GM21360 (cell line): ENCODE data around the gene SOX13.

Source experiments
- ATAC-seq: cut with Tn5 transposase; IDR thresholded peaks from one replicate; pipeline ENCODE4 v1.9.1; 2021; ENCODE audit warnings: mild to moderate bottlenecking, moderate library complexity; ENCODE audit not compliant: unreplicated experiment

SOX13 gene

DNA sequence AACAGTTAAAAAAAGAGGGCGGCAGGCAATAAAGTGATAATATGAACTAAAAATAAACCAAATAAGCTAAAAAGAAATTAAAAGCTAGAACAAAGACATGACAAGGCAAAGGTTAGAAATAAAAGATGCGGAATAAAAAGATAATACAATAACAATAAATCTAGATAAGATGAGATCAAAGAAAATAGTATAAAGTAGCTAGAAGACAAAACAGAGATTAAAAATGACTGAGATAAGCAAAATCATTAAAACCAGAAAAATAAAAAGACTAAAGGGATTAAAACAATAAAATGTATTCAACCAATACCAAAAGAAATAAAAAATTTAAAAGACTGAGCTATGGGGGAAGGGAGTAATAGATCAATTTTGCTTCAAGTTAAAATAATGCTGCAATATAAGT lies 10.8 kb upstream of the SOX13 start:
- no peak for ATAC-seq

DNA sequence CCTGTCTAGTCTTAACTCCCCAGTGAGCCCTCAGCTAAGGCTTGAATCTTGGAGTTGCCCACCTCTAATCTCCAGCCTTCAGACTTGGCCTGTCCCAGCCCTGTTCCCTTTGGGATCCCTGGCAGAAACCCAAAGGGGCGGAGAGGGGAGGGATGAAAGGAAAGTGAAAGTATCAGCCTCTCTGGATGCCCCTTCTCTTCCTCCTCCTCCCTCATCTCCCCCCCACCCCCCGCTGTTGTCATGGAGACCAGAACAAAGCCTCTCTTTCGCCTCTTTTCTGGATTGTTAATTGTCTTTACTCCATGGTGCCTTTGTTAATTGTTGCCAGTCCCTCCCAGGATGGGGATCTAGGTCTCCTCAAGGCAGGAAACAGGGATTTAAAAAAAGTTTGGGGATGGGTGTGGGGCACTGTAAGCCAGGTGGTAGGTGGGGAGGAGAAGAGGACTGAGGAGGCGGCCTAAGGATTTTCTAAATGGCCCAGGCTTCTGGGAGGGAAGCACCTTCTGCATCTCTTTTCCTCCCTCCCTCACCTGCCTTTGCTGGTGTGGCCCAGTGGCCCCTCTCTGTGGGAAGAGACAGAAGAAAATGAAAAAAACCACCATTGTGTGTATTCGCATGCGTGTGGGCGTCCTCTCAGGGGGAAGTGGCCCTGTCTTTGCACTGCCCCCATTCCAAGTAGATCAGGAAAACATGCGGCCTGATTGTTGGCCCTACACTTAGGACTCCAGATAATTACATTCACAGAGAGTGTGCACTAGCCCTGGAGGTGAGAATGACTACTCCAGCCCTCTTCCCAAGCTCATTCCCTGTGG lies 7.5 kb upstream of the SOX13 start:
- ATAC-seq, result no peak

DNA sequence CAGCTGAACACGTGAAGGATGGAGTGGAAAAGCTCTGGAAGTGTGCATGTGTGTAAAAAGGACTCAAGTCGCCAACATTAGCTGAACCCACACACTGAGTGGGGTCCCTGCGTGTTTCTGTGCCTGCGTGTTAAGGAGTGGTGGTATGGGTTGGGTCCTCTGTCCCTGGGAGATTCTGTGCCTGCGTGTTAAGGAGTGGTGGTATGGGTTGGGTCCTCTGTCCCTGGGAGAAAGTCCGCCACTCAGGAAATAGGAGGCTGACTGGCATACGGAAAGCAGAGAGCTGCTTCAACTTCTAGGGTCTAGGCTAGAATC lies 7.0 kb upstream of the SOX13 start:
- no peak for ATAC-seq

DNA sequence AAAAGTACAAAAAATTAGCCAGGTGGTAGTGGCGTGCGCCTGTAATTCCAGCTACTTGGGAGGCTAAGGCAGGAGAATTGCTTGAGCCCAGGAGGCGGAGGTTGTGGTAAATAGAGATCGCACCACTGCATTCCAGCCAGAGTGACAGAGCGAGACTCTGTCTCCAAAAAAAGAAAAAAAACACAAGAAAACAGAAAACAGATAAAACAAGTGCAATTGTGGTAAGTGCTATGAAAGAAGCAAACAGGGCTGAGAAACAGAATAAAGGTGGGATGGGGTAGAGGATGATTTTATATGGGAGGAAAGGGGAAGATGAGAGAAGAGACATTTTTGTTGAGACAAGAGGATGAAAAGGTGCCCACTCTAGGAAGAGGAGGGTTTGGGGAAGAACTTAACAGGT lies 5.0 kb upstream of the SOX13 start:
- no peak for ATAC-seq

DNA sequence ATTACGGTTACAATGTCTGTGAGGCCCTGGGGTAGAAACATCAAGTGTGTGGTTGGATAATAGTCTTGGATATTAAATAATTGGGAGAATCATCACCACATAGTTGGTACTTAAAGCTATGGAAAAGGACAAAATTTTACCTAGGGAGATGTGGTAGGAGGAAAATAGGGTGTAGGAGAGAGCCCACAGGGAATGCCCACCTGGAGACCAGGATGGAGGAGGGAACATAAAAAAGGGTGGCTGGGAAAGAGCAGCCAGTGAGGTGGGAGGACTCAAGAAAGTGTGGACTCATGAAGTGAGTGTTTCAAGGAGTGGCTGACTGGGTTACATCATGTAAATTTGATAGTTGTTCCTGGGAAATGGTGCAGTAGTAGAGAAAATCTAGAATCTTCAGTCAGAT lies 3.0 kb upstream of the SOX13 start:
- ATAC-seq, result no peak

DNA sequence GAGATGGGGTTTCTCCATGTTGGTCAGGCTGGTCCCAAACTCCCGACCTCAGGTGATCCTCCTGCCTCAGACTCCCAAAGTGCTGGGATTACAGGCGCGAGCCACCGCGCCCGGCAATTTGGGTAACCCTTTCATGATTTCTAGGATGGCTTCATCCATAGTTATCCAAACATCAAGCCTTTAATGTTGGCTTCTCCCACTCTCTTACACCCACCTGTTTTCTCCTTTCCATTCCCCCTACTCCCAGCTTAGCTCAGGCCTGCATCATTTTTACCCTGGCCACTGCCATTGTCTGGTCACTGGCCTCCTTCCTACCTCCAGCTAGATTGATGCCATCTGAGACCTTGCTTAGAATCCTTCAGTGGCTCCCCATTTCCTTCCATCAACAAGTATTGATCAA lies 2.0 kb upstream of the SOX13 start:
- no peak for ATAC-seq

DNA sequence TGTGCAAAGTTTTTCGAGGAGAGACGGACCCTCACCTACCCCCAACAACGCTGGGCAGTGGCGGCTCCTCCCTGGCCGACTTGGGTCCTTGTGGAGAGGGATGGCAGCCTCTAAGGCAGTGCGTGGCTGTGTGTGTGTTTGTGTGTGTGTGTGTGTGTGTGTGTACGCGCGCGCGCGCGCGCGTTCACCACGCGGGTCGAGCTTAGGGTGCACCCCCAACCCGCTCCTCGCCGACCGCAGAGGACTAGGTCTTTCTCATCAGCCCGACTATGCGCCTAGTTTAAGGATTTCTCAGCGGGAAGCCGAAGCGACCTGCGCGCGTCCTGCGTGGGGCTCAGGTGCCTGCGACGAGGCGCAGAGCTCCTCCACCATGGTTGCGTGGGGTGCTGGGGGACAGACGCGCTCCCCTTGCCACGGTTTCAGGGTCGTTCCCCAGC lies 940 bp downstream of the SOX13 start:
- ATAC-seq, result no peak

DNA sequence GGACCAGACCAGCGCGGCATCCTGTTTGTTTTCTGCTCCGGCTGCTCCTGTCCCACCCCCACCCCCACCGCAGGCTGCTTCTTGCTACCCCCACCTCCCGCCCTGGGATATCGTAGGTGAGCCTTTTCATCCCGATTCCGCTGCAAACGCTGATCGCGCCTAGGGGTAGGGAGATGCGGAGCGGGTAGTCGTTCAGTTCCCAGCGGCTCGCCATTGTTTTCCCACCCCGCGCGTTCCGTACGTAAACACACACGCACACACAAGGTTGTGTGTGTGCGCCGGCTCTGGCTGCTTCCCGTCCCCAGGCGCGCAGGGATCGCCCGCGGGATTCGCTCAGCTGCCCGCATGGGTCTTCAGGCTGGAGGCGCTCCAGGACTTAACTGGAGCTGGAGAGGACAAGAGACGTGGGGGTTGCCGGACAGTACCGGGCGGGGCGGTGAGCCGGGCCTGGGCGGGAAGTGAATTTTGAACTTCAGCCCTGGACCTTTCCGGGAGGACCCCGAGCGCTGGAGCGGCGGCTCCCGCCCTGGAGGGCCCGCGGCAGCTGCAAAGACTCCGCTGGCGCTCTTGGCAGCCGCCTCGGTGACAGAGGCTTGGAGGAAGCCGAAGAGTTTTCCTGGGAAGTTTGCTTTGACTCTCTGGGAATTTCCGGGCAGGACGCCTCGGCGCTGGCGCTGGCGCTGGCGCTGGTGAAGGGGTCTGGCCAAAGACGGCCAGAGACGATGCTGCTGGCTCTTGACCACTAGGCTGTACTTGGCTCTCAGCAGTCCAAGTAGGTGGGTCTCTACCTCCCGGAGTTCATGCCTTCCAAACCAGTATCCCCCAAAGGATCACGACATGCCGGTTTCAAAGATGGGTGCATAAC lies 1.6 kb downstream of the SOX13 start:
- ATAC-seq, result no peak

DNA sequence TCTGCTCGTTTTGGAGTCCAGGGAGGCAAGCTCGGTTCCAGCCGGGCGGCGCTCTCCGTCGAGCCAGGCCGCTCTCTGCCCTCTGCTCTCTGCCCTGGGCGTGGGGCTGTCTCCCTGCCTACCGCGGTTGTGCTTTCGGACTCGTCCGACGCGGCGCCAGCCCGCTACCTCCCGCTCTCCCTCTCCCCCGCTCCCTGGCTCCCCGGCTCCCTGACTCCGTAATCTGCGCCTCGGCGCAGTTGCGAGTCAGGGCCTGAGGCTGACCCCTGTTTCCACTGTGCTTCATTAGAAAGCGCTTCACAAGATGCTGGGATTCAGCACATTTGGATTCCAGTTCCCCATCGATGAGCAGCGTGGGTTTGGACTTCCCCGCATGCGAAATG lies 2.2 kb downstream of the SOX13 start:
- ATAC-seq, result no peak

DNA sequence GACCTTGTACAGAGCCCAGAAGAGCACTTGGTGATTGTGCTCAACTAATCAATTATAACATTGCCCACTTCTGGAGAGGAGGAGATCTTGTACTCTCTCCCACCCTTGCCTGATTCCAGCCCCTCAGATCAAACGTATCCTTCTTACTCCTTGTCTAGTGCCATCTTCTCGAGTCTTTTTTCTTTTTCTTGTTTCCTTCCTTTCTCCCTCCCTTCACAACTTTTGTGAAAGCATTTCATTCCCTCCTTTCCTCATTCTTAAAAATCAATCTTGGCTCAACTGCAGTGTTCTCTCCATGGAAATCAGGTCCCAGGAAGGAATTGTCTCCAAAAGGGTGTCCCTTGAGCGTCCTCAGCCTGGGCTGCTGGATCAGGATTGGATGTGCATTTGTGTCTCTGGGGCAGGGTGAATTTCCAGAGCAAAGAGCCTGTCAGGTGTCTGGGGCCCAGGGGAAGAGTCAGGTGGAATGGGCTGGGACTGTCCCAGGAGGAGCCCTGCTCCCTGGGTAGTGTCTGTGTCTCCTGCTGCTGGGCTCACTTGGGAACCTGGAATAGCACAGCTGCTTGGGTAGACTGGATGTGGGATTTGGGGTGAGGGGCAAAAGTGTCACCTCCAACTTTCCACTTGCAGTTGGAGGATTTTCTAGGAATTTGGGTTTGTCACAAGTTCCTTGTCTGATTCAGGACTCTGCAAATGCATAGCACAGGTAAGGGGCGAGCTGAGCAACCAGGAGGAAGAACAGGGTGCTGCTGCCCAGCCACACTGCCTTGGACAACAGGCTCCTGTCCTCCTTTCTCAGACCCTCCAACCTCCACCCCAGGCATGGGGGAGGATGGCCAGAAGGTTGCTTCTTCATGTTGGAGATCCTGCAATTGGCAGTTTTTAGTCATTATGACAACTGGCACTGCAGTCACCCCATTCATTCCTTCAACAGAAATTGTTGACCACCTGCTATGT lies 3.3 kb downstream of the SOX13 start:
- no peak for ATAC-seq

DNA sequence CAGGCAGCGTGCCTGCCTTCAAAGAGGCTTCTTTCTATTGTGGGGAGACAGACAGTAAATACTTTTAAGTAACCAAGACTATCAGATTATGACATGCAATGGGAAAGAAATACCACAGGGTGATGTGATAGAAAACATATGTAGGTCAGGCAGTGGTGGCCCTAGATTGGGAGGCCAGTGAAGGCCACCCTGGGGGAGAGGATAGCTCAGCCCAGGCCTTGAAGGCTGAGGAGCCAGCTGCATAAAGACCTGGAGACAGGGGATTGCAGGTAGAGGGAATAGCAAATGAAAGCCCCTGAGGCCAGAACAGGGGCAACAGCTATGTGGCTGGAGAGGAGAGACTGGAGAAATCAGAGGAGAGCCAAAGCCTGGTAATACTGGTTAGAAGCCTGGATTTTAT lies 4.0 kb downstream of the SOX13 start:
- no peak for ATAC-seq

DNA sequence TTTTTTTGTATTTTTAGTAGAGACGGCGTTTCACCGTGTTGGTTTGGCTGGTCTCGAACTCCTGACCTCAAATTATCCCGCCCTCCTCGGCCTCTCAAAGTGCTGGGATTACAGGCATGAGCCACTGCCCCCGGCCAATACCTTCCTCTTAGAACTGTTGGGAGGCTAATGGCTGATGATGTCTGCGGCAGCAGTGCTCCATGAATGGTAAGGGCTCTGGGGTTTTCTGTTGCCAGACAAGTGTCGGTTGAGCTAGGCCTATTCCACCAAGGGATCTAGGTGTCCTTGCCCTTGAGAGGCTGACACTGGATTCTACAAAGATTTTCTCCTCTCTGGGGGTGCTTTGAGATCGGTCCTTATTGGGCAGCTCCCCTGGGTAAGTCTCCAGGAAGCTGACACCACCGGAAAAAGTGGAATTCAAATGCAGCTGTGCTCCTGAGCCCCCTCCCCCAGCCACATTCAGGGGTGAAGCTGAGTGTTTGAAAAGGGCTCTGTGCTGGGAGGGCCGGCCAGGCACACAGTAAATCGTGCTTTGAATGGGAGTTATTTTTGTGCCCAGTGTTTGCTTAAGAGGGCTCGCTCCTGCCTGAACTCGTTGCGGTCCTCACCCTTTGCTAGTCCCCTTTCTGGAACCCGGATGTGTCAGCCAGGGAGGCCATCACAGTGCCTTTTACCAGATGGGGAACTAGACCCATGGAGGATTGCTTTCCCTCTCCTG lies 5.2 kb downstream of the SOX13 start:
- no peak for ATAC-seq

DNA sequence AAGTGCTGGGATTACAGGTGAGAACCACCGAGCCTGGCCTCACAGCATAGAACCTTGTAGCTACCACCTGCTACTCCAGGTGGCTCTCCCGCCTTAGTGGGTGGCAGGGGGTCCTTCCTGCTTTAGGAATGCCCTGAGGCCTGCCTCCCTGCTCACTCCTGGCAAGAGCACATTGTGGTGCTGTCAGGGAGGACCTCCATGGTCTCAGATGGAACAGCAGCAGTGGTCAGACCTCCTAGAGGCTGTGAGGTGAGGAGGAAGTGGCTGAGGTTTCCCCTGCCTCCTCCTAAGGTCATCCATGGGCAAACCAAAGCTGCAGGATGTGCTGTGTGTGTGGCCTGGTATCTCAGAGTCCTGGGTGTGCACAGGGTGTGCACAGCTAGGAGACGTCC lies 6.7 kb downstream of the SOX13 start:
- ATAC-seq, result no peak

DNA sequence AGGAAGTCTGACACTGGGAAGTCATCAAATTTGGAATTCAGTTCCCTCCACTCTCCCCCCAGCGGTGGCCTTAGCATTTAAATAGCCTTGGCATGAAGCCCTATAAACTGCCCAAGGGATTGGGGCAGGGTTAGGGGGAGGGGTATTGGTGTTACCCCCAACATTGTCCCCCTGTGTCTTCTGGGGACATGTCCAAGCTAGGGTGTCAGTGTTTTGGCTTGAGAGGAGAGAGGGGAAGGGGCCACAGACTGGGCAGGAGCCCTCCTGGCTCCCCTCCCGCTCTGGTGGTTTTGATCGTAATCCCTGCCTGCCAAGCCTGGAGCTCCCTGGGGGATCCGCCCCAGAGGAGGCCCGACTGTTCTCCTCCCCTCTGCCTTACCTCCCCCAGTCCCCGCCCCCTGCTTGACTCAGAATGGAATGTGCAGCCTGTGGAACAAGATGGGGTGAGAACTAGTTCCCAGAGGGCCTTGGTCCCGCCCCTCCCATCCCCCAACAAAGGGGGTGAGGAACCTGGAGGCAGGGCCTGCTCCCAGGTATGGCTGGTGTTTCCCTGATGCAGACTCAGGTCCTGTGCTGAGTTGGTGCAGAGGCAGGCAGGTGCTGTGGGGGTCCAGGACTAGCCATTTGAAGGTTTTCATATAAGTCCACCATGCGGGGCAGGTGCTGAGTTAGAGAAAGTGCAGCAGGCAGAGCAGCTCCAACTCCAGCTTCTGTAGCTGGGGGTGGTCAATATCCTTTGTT lies 7.4 kb downstream of the SOX13 start:
- no peak for ATAC-seq

DNA sequence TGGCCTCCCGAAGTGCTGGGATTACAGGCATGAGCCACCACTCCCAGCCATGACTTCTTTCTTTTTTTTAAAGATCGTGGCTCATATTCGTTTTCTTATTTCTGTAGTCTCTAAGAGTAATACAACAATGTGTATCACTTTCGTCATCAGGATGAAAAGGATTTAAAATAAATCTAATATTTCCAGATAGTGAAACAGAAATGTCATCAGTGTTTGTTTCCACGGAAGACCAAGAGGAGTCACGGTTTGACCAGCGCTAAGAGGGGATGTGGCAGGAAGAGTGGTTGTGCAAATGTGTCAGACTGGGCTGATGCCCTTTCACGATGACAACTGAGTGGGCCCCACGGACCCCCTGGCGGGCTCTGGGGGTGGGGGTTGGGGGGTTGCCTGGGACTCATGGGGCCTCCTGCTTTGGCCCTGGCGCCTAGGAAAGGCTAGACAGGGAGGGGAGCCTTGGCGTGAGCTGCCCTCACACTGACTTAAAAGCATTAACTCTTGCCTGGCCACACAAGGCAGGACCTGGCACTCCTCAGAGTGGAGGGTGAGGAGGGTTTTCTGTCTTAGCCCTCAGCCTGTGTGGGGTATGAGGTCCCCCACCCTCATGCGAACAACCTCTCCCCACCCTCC lies 8.4 kb downstream of the SOX13 start:
- ATAC-seq, result no peak

DNA sequence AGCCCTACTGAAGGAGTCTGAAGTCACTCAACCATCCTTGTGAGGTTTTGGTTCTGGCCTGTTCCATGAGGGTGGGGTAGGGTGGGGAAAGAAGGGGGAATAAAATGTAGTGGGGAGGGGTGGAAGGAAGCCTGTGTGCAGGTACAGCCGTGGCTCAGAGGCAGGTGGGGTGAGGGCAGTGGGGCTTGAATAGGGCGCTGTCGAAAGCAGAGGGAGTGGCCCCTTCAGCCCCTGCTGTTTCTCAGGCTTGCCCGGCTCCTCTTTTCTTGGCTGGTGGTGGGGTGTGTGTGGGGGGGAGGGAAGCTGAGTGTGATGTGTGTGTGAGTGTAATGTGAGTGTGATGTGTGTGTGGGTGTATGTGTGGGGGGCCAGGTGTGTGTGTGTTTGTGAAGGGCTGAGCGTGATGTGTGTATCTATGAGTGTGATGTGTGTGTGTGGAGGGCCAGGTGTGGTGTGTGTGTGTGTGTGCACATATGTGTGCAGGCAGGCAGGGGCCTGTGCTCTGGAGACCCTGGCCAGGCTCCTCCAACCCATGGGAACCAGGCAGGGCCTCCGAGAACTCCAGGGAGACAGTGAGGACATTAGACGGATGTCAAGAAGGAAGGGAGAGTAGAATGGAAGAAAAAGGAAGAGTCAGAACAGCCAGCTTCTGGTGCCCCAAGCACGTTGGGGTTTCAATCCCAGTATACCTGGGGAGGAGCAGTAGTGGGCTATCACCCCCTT lies 9.0 kb downstream of the SOX13 start:
- no peak for ATAC-seq

DNA sequence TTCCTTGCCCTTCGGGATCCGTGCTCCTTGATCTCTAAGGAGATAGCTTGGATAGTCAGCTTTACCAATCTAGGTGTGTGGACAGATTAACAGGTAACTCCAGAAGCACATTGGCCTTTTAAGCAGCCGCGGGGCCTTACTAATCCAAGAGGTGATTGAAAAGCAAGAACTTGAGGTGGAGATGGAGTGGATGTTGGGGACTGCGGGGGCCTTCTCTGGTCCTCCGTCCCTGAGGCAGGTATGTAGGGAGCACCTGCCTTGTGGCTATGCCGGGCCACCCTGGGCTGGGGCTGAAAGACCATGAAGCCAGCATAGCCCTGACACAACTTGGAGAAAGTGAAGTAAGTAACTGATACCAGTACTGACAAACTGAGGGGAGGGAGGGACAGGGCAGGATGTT lies 10.6 kb downstream of the SOX13 start:
- ATAC-seq, result no peak

DNA sequence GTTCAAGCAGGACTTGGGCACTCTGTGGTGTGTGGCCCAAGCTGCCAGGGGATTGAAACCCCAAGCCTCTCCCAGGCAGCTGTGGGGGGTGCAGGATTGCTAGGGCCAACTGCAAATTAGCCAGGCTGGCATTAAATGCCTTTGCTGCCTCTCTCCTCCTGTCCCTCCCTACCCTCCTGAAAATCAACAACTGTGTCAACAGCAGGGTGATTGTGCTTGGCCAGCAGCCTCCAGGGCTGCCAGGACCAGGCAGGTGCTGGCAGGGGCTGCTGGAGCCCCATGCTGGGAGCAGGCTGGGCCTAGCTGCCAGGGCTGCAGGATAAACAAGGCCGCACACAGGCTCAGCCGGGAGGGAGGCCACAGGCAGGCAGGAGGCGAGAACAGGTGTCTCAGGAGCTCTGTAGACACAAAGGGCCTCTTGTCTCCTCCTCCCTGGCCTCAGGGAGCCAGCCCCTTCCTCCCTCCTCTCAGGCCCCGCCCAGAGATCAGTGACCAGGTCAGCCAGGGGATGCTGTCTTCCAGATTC lies 11.4 kb downstream of the SOX13 start:
- ATAC-seq, result no peak

DNA sequence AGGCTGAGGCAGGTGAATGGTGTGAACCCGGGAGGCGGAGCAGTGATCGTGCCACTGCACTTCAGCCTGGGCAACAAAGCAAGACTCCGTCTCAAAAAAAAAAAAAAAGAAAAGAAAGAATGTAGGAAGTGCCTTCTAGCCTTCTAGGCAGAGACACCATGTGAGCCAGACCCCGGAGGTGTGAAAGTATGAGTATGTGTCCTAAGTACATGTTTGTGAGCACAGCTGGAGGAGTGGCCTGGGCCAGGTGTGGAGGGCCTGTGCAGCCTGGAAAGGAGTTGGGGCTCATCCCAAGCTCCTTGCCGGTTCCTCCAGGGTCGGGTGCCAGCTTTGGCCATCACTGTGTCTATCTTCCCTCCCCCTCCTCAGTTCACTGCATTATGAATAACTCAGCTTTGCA lies 13.0 kb downstream of the SOX13 start:
- ATAC-seq, result no peak
